OCI-LY3 (cell line): ENCODE measurements around the gene ZNF688.

ENCODE experiments used
- H2AFZ ChIP-seq: fragments of 200-600, 300-600 bp; shearing (Covaris generic); 2 replicates; pipeline ENCODE4 v1.6.0; 2014; ENCODE audit warnings: antibody characterized with exemption, low read depth, low read length
- H3K27ac ChIP-seq: fragments of 200-600, 300-600 bp; sonication (generic); 2 replicates; pipeline ENCODE4 v1.5.1; 2014; ENCODE audit warnings: mild to moderate bottlenecking, low read length, moderate library complexity, mixed read lengths
- H3K27me3 ChIP-seq: fragments of 200-600, 300-600 bp; sonication (generic); 2 replicates; pipeline ENCODE4 v1.6.1; 2014; ENCODE audit warnings: low read depth, low read length, mixed read lengths
- H3K36me3 ChIP-seq: fragments of 200-600, 300-600 bp; sonication (generic); replicated peaks from 2 replicates; pipeline ENCODE3; 2014; ENCODE audit warnings: low read depth, low read length, mixed read lengths
- H3K4me1 ChIP-seq: fragments of 300-600, 200-600 bp; sonication (generic); 2 replicates; pipeline ENCODE4 v1.6.1; 2014; ENCODE audit warnings: low read length, mixed read lengths
- H3K4me2 ChIP-seq: fragments of 200-600, 300-600 bp; sonication (generic); 2 replicates; pipeline ENCODE4 v1.6.1; 2014; ENCODE audit warnings: low read length, mixed read lengths
- H3K4me3 ChIP-seq: fragments of 300-600, 200-600 bp; sonication (generic); 2 replicates; pipeline ENCODE4 v1.5.1; 2014; ENCODE audit warnings: antibody characterized with exemption, mild to moderate bottlenecking, low read length, moderate library complexity
- H3K79me2 ChIP-seq: fragments of 300-600, 200-600 bp; shearing (Covaris generic); 2 replicates; pipeline ENCODE4 v1.6.1; 2014; ENCODE audit warnings: mild to moderate bottlenecking, low read length, mixed read lengths
- H3K9ac ChIP-seq: fragments of 300-600, 200-600 bp; shearing (Covaris generic); 2 replicates; pipeline ENCODE4 v1.6.0; 2014; ENCODE audit warnings: mild to moderate bottlenecking, low read length, moderate library complexity
- H3K9me3 ChIP-seq: fragments of 200-600, 300-600 bp; shearing (Covaris generic); 2 replicates; pipeline ENCODE4 v1.6.1; 2014; ENCODE audit warnings: low read length, mixed read lengths; ENCODE audit not compliant: insufficient read depth
- H4K20me1 ChIP-seq: fragments of 200-600, 300-600 bp; sonication (generic); 2 replicates; pipeline ENCODE4 v1.6.1; 2016; ENCODE audit warnings: low read length, mixed read lengths; ENCODE audit not compliant: insufficient read depth
- EZH2phosphoT487 ChIP-seq: fragments of 200-600 bp; shearing (Covaris generic); IDR thresholded peaks from 2 replicates; pipeline ENCODE4 v1.6.1; 2018; ENCODE audit warnings: antibody characterized with exemption, mixed run types, low read depth
- TF ChIP-seq, protein P1 (sequence below): fragments of 200-600, 300-600 bp; sonication (generic); IDR thresholded peaks from 2 replicates; pipeline ENCODE4 v1.5.1; 2014; ENCODE audit warnings: antibody characterized with exemption, low read length, low read depth

ZNF688 gene

DNA sequence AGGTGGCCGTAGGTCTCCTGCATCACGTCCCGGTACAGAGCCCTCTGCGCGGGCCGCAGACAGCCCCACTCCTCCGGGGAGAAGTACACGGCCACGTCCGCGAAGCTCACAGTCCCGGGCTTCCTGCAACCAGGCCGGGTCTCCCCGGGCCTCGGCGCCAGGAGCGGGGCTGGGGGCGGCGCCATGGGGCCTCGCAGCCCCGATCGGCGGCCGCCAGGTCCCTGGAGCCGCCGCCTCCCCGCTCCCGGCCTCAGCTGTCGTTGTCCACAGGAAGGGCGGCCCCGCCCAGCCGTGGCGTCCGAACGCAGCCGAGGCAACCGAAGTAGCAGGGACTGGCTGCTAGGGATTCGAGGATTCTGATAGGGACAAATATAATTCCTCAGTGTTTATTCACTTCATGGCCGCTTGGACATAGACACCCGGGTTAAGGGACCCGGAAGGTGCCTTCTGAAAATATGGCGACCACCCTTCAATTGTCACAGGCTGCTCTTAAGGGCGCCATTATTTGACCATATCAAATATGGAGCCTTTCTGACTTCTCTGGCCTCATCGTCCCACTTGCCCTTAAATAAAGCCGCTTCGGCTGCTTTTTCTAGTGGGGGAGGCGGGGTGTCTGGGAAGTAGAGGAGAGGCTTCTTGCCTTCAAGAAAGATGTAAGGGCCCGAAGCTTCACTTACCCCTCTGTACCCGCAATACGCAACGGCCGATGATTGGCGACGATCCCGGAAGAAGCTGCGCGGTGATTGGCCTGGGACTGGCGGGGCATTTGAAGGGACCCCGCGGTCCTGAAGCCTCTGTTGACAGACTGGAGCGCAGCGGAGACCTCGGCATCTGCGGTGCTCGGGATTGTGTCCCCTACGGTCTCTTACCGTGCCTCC is at the start of gene ZNF688:
Gene ZNF688 (minus strand): TSS at position 270 of the 878 bp plus-strand sequence. CDS start 85 bp downstream, at position 185.
- H3K36me3 ChIP-seq: no peaks in the 10 kb centered on the region
- peak within 1 kb of the TSS; percentile 82 for H3K27ac ChIP-seq
- no peak for TF ChIP-seq EZH2phosphoT487
- TF ChIP-seq, protein P1, sequence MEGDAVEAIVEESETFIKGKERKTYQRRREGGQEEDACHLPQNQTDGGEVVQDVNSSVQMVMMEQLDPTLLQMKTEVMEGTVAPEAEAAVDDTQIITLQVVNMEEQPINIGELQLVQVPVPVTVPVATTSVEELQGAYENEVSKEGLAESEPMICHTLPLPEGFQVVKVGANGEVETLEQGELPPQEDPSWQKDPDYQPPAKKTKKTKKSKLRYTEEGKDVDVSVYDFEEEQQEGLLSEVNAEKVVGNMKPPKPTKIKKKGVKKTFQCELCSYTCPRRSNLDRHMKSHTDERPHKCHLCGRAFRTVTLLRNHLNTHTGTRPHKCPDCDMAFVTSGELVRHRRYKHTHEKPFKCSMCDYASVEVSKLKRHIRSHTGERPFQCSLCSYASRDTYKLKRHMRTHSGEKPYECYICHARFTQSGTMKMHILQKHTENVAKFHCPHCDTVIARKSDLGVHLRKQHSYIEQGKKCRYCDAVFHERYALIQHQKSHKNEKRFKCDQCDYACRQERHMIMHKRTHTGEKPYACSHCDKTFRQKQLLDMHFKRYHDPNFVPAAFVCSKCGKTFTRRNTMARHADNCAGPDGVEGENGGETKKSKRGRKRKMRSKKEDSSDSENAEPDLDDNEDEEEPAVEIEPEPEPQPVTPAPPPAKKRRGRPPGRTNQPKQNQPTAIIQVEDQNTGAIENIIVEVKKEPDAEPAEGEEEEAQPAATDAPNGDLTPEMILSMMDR: no peak
- H4K20me1 ChIP-seq: no peaks in the 10 kb centered on the region
- H3K4me2 ChIP-seq: peak within 1 kb of the TSS; percentile 98
- H3K27me3 ChIP-seq: no peaks in the 10 kb centered on the region
- no peaks in the 10 kb centered on the region for H3K9me3 ChIP-seq
- H2AFZ ChIP-seq: peak within 1 kb of the TSS; percentile 83
- H3K79me2 ChIP-seq: 0 out of 2 replicates have a peak, but pooled peaks cover 5% of the 10 kb centered on the region
- H3K4me1 ChIP-seq: peaks cover 22% of the 10 kb centered on the region; the same call in 1 of the 2 replicates
- peak within 1 kb of the TSS; percentile 97 for H3K9ac ChIP-seq
- H3K4me3 ChIP-seq: peak within 1 kb of the TSS; percentile 86

DNA sequence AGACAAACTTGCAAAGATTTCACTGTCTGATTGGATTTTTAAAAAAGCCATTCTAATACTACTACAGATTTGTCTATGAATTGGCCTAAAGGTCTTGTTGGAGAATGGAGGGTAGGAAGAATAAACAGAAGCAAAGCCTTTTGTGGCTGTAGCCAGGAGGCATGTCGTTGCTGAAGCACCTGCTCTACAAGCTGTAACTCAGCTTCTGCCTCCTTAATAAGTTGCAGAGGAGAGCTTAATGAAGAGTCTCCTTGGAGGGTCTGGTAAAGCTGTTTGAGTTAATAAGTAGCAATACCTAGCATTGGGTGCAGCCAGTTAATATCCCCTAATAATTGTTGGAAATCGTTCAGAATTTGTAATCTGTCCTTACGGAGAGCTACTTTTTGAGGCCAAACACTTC is 48.7 kb upstream of the ZNF688 start:
- H3K9me3 ChIP-seq: no peaks in the 10 kb centered on the region
- no peak overlapping the region for H3K4me2 ChIP-seq
- no peak overlapping the region for H3K27ac ChIP-seq
- no peak overlapping the region for H2AFZ ChIP-seq
- TF ChIP-seq, protein P1: no peak
- no peak for TF ChIP-seq EZH2phosphoT487
- peaks cover 4% of the 10 kb centered on the region; the same call in 1 of the 2 replicates for H3K4me1 ChIP-seq
- no peak overlapping the region for H3K4me3 ChIP-seq
- no peaks in the 10 kb centered on the region for H3K36me3 ChIP-seq
- no peak overlapping the region for H3K9ac ChIP-seq
- no peaks in the 10 kb centered on the region for H4K20me1 ChIP-seq
- H3K27me3 ChIP-seq: peaks cover 14% of the 10 kb centered on the region; the same call in 1 of the 2 replicates
- no peaks in the 10 kb centered on the region for H3K79me2 ChIP-seq

DNA sequence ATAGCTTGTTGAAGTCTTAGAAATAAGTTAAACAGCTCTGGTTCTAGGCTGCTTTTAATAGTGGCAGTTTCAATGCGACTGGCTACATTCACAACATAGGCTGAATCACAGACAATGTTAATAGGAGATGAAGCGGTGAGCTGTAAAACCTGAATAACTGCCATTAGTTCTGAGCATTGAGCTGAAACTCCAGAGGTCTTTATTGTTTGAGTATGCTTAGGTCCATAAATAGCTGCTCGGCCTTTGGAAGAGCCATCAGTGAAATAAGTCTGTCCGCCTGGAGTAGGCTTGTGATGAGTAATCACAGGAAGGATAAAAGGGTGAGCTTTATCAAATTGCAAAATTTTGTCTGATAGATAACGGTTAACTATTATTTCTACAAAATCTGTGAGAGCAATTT is 48.1 kb upstream of the ZNF688 start:
- H3K27ac ChIP-seq: no peak overlapping the region
- H3K4me1 ChIP-seq: peaks cover 5% of the 10 kb centered on the region; the same call in 1 of the 2 replicates
- peaks cover 14% of the 10 kb centered on the region; the same call in 1 of the 2 replicates for H3K27me3 ChIP-seq
- no peak overlapping the region for H3K9ac ChIP-seq
- no peaks in the 10 kb centered on the region for H4K20me1 ChIP-seq
- H3K9me3 ChIP-seq: no peaks in the 10 kb centered on the region
- TF ChIP-seq EZH2phosphoT487: no peak
- H3K79me2 ChIP-seq: no peaks in the 10 kb centered on the region
- H2AFZ ChIP-seq: no peak overlapping the region
- no peaks in the 10 kb centered on the region for H3K36me3 ChIP-seq
- H3K4me2 ChIP-seq: no peak overlapping the region
- no peak overlapping the region for H3K4me3 ChIP-seq

DNA sequence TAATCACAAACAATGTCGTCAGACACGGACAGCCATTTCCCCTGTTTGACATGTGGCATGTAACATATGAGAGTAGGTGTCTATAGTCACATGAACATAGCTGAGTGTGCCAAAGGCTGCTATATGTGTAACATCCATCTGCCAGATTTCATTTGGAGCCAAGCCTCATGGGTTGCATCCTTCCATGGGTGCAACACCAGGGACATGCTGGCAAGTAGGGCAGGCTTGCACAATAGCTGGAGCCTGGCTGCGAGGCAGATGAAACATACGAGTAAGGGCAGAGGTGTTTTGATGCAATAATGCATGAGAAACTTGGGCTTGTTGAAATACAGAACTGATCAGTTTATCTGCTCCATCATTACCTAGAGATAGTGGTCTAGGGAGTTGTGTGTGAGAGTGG is 47.7 kb upstream of the ZNF688 start:
- H3K4me2 ChIP-seq: no peak overlapping the region
- no peaks in the 10 kb centered on the region for H3K9me3 ChIP-seq
- no peak overlapping the region for H3K9ac ChIP-seq
- no peaks in the 10 kb centered on the region for H3K79me2 ChIP-seq
- no peaks in the 10 kb centered on the region for H4K20me1 ChIP-seq
- H3K27ac ChIP-seq: no peak overlapping the region
- H3K4me3 ChIP-seq: no peak overlapping the region
- peaks cover 14% of the 10 kb centered on the region; the same call in 1 of the 2 replicates for H3K27me3 ChIP-seq
- peaks cover 6% of the 10 kb centered on the region; the same call in 1 of the 2 replicates for H3K4me1 ChIP-seq
- H3K36me3 ChIP-seq: no peaks in the 10 kb centered on the region
- TF ChIP-seq, protein P1: no peak
- no peak for TF ChIP-seq EZH2phosphoT487
- H2AFZ ChIP-seq: no peak overlapping the region
